RWPE2 (cell line): ENCODE measurements around the gene SREK1.
A peak's percentile ranks its signal among the peaks of the same experiment; 100 is the strongest.

Experiments used
- ATAC-seq: fragments of 200-7000 bp; cut with Tn5 transposase; 3 replicates; pipeline ENCODE4 v1.9.1; 2021; ENCODE audit warnings: low read depth
- DNase-seq: peaks from one replicate; pipeline ENCODE4 v3.0.0-alpha.2; 2020; ENCODE audit warnings: low spot score
- H3K27ac ChIP-seq: fragments of 450-650 bp; 2 replicates; pipeline ENCODE4 v1.5.1; 2017; ENCODE audit warnings: mild to moderate bottlenecking; ENCODE audit not compliant: poor library complexity, severe bottlenecking
- H3K27me3 ChIP-seq: fragments of 250-450 bp; sonication (Bioruptor Pico); 2 replicates; pipeline ENCODE4 v1.5.1; 2021; ENCODE audit warnings: mild to moderate bottlenecking, moderate library complexity; ENCODE audit not compliant: insufficient read depth, poor library complexity, severe bottlenecking
- H3K36me3 ChIP-seq: fragments of 250-450 bp; sonication (Bioruptor Pico); 2 replicates; pipeline ENCODE4 v1.5.1; 2020; ENCODE audit warnings: low read depth, mild to moderate bottlenecking, moderate library complexity
- H3K4me1 ChIP-seq: fragments of 250-450 bp; sonication (Bioruptor Pico); 2 replicates; pipeline ENCODE4 v1.5.1; 2021; ENCODE audit warnings: mild to moderate bottlenecking, moderate library complexity; ENCODE audit not compliant: insufficient read depth, poor library complexity, severe bottlenecking
- H3K4me3 ChIP-seq: fragments of 250-450 bp; sonication (Bioruptor Pico); 2 replicates; pipeline ENCODE4 v1.5.1; 2021; ENCODE audit warnings: mild to moderate bottlenecking, moderate library complexity; ENCODE audit not compliant: severe bottlenecking
- H3K9me3 ChIP-seq: fragments of 250-450 bp; sonication (Bioruptor Pico); 2 replicates; pipeline ENCODE4 v1.5.1; 2021; ENCODE audit warnings: mild to moderate bottlenecking, moderate library complexity; ENCODE audit not compliant: severe bottlenecking
- TF ChIP-seq, protein P1 (sequence below): fragments of 450-650 bp; IDR thresholded peaks from one replicate; pipeline ENCODE4 v1.5.1; 2017; ENCODE audit warnings: mild to moderate bottlenecking, moderate library complexity; ENCODE audit not compliant: poor library complexity, severe bottlenecking

SREK1 gene, protein sequence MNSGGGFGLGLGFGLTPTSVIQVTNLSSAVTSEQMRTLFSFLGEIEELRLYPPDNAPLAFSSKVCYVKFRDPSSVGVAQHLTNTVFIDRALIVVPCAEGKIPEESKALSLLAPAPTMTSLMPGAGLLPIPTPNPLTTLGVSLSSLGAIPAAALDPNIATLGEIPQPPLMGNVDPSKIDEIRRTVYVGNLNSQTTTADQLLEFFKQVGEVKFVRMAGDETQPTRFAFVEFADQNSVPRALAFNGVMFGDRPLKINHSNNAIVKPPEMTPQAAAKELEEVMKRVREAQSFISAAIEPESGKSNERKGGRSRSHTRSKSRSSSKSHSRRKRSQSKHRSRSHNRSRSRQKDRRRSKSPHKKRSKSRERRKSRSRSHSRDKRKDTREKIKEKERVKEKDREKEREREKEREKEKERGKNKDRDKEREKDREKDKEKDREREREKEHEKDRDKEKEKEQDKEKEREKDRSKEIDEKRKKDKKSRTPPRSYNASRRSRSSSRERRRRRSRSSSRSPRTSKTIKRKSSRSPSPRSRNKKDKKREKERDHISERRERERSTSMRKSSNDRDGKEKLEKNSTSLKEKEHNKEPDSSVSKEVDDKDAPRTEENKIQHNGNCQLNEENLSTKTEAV

DNA sequence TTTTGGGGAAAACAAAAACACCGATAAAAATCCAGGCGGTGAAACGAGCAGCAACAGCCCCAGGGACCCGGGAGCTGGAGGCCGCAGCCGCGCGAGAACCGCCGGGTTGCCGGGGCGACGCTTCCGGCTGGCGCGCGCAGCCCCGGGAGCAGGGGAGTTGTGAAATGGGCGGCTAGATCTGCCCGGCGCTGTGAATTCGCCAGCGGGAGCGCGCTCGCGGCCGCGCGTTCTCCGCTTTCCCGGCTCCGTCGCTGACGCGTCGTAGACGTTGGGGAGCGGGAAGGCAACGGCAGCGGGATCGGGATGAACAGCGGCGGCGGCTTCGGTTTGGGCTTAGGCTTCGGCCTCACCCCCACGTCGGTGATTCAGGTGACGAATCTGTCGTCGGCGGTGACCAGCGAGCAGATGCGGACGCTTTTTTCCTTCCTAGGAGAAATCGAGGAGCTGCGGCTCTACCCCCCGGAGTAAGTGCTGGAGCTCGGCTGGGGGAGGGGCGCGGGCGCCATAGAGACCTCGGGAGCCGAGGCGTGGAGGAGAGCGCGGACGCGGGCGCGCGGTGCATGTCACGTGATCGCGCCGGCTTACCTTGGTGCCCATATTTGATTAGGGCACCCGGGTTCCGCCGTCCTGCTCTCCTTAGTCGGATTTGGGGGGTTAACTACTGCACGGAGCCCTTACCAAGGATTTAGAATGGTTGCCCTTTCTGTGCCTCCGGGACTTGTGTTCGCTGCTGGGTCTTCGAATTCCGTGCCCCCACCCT is at the start of gene SREK1:
TSS of gene SREK1 (plus strand) at position 227 of the 760 bp plus-strand sequence. CDS start at position 304, 77 bp downstream.
- no peaks in the 10 kb centered on the region for H3K27me3 ChIP-seq
- peak; percentile 87 for ATAC-seq
- peak; percentile 94 for DNase-seq
- TF ChIP-seq, protein P1, sequence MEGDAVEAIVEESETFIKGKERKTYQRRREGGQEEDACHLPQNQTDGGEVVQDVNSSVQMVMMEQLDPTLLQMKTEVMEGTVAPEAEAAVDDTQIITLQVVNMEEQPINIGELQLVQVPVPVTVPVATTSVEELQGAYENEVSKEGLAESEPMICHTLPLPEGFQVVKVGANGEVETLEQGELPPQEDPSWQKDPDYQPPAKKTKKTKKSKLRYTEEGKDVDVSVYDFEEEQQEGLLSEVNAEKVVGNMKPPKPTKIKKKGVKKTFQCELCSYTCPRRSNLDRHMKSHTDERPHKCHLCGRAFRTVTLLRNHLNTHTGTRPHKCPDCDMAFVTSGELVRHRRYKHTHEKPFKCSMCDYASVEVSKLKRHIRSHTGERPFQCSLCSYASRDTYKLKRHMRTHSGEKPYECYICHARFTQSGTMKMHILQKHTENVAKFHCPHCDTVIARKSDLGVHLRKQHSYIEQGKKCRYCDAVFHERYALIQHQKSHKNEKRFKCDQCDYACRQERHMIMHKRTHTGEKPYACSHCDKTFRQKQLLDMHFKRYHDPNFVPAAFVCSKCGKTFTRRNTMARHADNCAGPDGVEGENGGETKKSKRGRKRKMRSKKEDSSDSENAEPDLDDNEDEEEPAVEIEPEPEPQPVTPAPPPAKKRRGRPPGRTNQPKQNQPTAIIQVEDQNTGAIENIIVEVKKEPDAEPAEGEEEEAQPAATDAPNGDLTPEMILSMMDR, result no peak
- H3K36me3 ChIP-seq, result peaks cover 29% of the 10 kb centered on the region
- H3K4me3 ChIP-seq, result peak within 1 kb of the TSS; percentile 76
- H3K9me3 ChIP-seq, result no peaks in the 10 kb centered on the region
- peak within 1 kb of the TSS; percentile 79 for H3K27ac ChIP-seq
- H3K4me1 ChIP-seq, result peaks cover 8% of the 10 kb centered on the region

DNA sequence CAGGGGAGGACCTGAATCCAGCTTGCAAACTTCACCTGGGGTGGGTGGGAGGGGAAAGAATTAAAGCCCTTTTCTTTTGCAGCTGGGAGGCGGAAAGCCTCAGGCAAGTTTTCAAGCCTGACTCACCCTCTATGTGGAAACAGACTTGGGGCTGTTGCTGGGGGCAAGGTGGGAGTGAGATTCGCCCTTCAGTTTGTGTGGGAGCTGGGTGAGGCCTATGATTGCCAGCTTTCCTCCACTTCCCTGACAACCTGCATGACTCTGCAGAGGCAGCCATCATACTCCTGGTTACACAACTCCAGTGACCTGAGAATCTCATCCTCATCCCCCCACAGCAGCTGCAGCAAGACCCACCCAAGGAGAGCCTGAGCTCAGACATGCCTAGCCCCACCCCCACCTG is 43.2 kb upstream of the SREK1 start:
- Histone ChIP-seq H3K9me3 (peaks cover 5% of the 10 kb centered on the region), H3K4me3 (no peak overlapping the region), H3K36me3 (no peaks in the 10 kb centered on the region), H3K4me1 (no peaks in the 10 kb centered on the region), H3K27me3 (no peaks in the 10 kb centered on the region), H3K27ac (no peak overlapping the region)
- ATAC-seq (no peak), DNase-seq (no peak)
- TF ChIP-seq, protein P1, result no peak

DNA sequence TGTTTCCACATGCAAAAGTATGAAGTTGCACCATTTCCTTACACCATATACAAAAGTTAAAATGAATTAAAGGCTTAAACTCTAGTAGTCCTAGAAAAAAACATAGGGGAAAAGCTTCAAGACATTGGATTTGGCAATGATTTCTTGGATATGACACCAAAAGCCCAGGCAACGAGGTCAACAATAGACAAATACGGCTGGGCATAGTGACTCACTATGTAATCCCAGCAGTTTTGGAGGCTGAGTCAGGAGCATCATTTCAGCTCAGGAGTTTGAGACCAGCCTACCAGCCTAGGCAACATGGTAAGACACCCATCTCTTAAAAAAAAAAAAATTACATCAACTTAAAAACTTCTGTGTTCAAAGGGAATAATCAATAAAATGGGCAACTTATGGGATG is 30.9 kb upstream of the SREK1 start:
- Histone ChIP-seq H3K9me3 (peaks cover 2% of the 10 kb centered on the region), H3K4me1 (peaks cover 5% of the 10 kb centered on the region), H3K36me3 (no peaks in the 10 kb centered on the region), H3K4me3 (no peak overlapping the region), H3K27me3 (no peaks in the 10 kb centered on the region), H3K27ac (no peak overlapping the region)
- TF ChIP-seq, protein P1, result no peak
- DNase-seq (no peak), ATAC-seq (peak; percentile 99)

DNA sequence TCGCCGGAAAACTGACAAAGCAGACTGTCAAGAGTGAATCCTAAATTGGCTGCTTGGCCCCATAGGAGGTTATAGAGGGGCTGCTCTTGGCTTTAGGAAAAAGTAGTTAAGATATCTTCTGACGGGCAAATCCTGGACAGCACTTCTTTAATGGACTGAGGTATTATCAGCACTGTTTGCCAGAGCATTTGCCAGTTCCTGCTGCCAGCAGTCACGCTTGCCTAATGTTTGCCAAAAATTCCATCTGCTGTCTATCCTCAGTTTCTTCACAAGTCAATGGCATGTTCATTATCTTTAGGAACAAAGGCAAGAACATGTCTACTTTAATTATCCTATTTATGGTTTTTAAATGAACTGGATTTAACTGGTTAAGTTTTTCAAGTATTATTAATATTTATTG is 25.8 kb upstream of the SREK1 start:
- DNase-seq (no peak), ATAC-seq (no peak)
- Histone ChIP-seq H3K4me3 (no peak overlapping the region), H3K36me3 (no peaks in the 10 kb centered on the region), H3K9me3 (no peaks in the 10 kb centered on the region), H3K27ac (no peak overlapping the region), H3K4me1 (no peaks in the 10 kb centered on the region), H3K27me3 (no peaks in the 10 kb centered on the region)
- TF ChIP-seq, protein P1, result no peak
